ENCODE data around the gene MYL6.

Gene MYL6

DNA sequence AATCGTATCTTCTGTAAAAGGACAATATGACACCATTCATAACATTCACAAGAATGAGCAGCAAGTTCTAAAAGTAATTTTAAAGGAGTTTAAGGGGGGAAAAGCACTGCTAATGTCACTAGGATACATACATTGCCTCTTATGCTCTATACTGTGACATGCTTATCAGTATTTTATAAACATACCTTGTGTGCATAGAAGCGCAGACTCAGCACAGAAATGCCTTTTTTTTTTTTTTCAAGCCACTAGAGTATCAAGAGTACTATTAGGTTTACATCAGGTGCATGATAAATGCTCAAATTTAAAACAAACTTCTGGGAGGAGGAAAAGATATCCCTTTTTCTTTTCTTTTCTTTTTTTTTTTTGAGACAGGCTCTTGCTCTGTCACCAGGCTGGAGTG, 44.7 kb downstream of the MYL6 start:
- H3K4me1 Mint-ChIP-seq (ENCODE audit: low read depth), result peaks cover 2% of the 10 kb centered on the region
- H3K27me3 Mint-ChIP-seq (ENCODE audit: low read depth), result no peaks in the 10 kb centered on the region
- H3K9me3 Mint-ChIP-seq, result no peaks in the 10 kb centered on the region
- H3K36me3 Mint-ChIP-seq (ENCODE audit: low read depth), result peaks cover 17% of the 10 kb centered on the region
- no peak overlapping the region for H3K4me3 Mint-ChIP-seq
- no peak for DNase-seq (ENCODE audit: low spot score)
- H3K27ac Mint-ChIP-seq, result no peak overlapping the region

DNA sequence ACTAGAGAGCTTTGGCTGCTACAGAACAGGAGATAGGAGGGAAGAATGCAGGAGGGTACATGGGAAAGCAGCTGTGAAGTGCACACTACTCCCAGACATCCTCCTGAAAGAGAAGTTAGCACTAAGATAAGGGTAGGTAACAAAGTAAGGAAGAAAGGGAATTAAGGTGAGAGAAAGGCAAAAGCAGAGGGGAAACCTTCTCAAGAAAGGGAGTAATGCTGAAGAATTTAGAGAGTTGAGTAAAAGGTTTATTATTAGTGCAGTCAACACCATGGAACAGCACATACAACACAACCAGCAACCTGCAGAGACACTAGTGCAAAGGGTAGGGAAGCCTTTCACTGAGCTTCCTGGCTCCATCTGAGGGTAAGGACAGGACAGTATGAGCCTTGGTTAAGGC, 46.1 kb downstream of the MYL6 start:
- Mint-ChIP-seq H3K9me3 (no peaks in the 10 kb centered on the region), H3K4me1 (ENCODE audit: low read depth) (peaks cover 2% of the 10 kb centered on the region), H3K27ac (no peak overlapping the region), H3K36me3 (ENCODE audit: low read depth) (peaks cover 23% of the 10 kb centered on the region), H3K27me3 (ENCODE audit: low read depth) (no peaks in the 10 kb centered on the region), H3K4me3 (no peak overlapping the region)
- no peak for DNase-seq (ENCODE audit: low spot score)

DNA sequence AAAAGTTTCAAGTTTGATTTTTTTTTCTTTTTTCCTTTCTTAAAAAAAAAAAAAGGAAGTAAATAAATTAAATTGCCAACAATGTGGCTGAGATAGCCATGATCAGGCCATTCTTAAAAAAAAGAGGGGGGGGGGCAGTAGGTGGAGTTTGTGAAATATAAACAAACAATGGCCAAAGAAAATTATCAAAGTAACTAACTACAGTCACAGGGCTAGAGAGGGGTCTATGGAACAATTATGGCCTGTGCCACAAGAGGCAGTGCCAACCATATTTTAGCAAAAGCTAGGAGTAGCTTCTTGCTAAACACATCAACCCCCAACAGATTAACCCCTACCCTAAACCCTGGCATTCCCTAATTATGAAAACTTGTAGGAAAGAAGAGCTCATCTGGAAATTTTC, 47.3 kb downstream of the MYL6 start:
- Mint-ChIP-seq H3K4me1 (ENCODE audit: low read depth) (peaks cover 2% of the 10 kb centered on the region), H3K36me3 (ENCODE audit: low read depth) (peaks cover 33% of the 10 kb centered on the region), H3K27me3 (ENCODE audit: low read depth) (no peaks in the 10 kb centered on the region), H3K27ac (no peak overlapping the region), H3K4me3 (no peak overlapping the region), H3K9me3 (no peaks in the 10 kb centered on the region)
- DNase-seq (ENCODE audit: low spot score), result no peak

DNA sequence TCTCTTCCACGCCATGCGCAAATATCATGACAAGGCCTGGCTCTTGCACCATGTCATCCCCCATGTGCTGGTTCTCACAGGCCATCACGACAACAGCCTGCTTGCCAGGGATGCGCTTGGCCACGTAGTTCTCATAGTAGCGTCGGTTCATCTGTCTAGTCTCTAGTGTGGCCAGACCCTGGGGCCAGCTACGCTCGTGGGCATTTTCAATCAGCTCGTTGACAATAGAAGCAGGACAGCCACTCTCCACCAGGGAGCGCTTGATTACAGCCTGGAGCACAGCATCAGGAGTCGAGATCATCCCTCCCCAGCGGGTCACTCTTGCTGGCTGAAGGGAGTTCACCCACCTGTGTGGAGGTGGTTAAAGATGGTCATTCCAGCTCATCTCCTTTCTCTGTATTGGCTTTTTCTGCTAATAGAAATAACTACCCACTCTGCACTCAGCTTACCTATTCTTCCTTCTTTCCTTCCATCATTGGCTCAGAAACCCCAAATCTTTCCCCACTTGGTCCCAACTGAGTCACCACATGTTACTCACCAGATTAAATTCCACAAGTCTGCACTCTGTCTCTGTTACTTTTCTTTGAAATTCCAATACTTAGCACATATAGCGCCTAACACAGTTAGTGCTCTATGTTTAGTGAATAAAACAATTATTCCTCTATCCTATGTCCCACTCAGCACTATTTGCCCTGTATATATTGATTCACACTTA, 48.5 kb downstream of the MYL6 start:
- no peak for DNase-seq (ENCODE audit: low spot score)
- no peak overlapping the region for H3K27ac Mint-ChIP-seq
- H3K9me3 Mint-ChIP-seq, result no peaks in the 10 kb centered on the region
- peaks cover 37% of the 10 kb centered on the region for H3K36me3 Mint-ChIP-seq (ENCODE audit: low read depth)
- peaks cover 2% of the 10 kb centered on the region for H3K4me1 Mint-ChIP-seq (ENCODE audit: low read depth)
- H3K27me3 Mint-ChIP-seq (ENCODE audit: low read depth), result no peaks in the 10 kb centered on the region
- H3K4me3 Mint-ChIP-seq, result no peak overlapping the region

DNA sequence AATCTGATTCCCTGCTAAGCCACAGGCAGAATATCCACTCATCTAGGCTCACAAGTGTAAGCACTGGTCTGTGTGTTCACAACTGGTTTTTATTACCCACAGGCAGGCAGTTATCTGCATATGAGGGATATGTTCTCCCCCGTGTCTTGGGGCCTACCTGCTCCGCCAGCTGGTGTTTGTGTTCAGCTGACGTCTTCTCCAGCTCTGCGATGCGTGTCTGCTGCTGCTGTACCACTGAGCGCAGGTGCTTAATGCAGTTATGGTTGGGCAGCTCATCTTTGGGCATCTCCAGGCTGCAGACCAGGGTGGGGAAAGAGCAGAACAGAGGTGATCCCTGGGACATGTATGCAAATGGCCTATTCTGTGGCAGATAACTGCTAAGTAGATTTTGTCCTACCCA, 49.8 kb downstream of the MYL6 start:
- Mint-ChIP-seq H3K27ac (no peak overlapping the region), H3K4me3 (no peak overlapping the region), H3K27me3 (ENCODE audit: low read depth) (no peaks in the 10 kb centered on the region), H3K36me3 (ENCODE audit: low read depth) (peaks cover 44% of the 10 kb centered on the region), H3K4me1 (ENCODE audit: low read depth) (no peaks in the 10 kb centered on the region), H3K9me3 (no peaks in the 10 kb centered on the region)
- no peak for DNase-seq (ENCODE audit: low spot score)
